K562 (cell line): ENCODE data around the gene N4BP2. TPM values are rescaled to one million over a fixed set of nuclear protein-coding genes. Genes with fewer than 3 reads are reported as not detected.

ENCODE experiments used
- ADNP ChIP-seq: fragments of 200-800 bp; sonication (Bioruptor generic); IDR thresholded peaks from 2 replicates; pipeline ENCODE4 v1.6.1; 2016; ENCODE audit warnings: missing genetic modification characterization, missing compliant biosample characterization
- BCOR ChIP-seq: fragments of 450-650 bp; IDR thresholded peaks from 2 replicates; pipeline ENCODE4 v1.6.1; 2016
- CAMTA2 ChIP-seq: fragments of 250-450 bp; sonication (Bioruptor Pico); conservative IDR thresholded peaks from 2 replicates; pipeline ENCODE4 v1.5.1; 2022
- CBX8 ChIP-seq: fragments of 200-600 bp; sonication (generic); IDR thresholded peaks from 2 replicates; pipeline ENCODE4 v1.6.1; 2012; ENCODE audit warnings: borderline replicate concordance, mixed run types, low read depth, mild to moderate bottlenecking, moderate library complexity, mixed read lengths, low read length, control low read depth, inconsistent platforms; ENCODE audit not compliant: poor library complexity, severe bottlenecking; ENCODE audit errors: extremely low read depth
- FOXM1 ChIP-seq, 2 experiments: fragments of 450-650 bp in 1 of 2; sonication (generic) in 1 of 2; formaldehyde crosslinking in 1 of 2; IDR thresholded peaks; 2 replicates each; pipeline versions ENCODE4 v1.6.1 to v1.9.0; 2017 to 2022; ENCODE audit warnings: low read depth in 2 of 2, mild to moderate bottlenecking in 2 of 2, missing genetic modification reagents in 1 of 2, moderate library complexity in 1 of 2
- MCM5 ChIP-seq: fragments of 450-650 bp; IDR thresholded peaks from 2 replicates; pipeline ENCODE4 v1.6.1; 2016; ENCODE audit warnings: low read depth
- POLR3A ChIP-seq: IDR thresholded peaks from 2 replicates; pipeline ENCODE4 v1.6.1; 2011; ENCODE audit warnings: borderline replicate concordance, mild to moderate bottlenecking, moderate library complexity; ENCODE audit not compliant: insufficient read length, insufficient read depth; ENCODE audit errors: extremely low read depth
- SMAD2 ChIP-seq: fragments of 150-350 bp; IDR thresholded peaks from 2 replicates; pipeline ENCODE4 v1.6.1; 2014; ENCODE audit warnings: low read depth, mild to moderate bottlenecking, low read length
- SMARCC2 ChIP-seq: fragments of 450-650 bp; IDR thresholded peaks from 2 replicates; pipeline ENCODE4 v1.6.1; 2017; ENCODE audit warnings: antibody characterized with exemption, moderate library complexity, mild to moderate bottlenecking, low read depth
- SMARCE1 ChIP-seq: fragments of 450-650 bp; IDR thresholded peaks from 2 replicates; pipeline ENCODE4 v1.7.1; 2016; ENCODE audit warnings: mild to moderate bottlenecking
- TBP ChIP-seq: optimal IDR thresholded peaks from 2 replicates; pipeline ENCODE3; 2011; ENCODE audit warnings: low read depth, low read length, improper control_type of control experiment
- TOE1 ChIP-seq, 2 experiments: fragments of 450-650 bp in 1 of 2; sonication (generic) in 1 of 2; formaldehyde crosslinking in 1 of 2; IDR thresholded peaks; 2 replicates each; pipeline versions ENCODE4 v1.7.1 to v1.8.0; 2016 to 2022; ENCODE audit warnings: borderline replicate concordance in 2 of 2, mild to moderate bottlenecking in 2 of 2, antibody characterized with exemption in 1 of 2, inconsistent platforms in 1 of 2, low read depth in 1 of 2, missing genetic modification reagents in 1 of 2, moderate library complexity in 1 of 2
- U2AF1 ChIP-seq: fragments of 200-400 bp; formaldehyde crosslinking; optimal IDR thresholded peaks from 2 replicates; pipeline ENCODE3; 2017; ENCODE audit warnings: mild to moderate bottlenecking, low read depth, low read length, moderate library complexity
- ZNF785 ChIP-seq: fragments of 250-450 bp; sonication (Bioruptor Pico); IDR thresholded peaks from 2 replicates; pipeline ENCODE4 v1.4.0; 2020; ENCODE audit warnings: mild to moderate bottlenecking
- polyA plus RNA-seq, 8 experiments: library from polyadenylated mRNA; depleted of rRNA in 4 of 8; stranded (reverse) in 5 of 8; unstranded in 3 of 8; fragments of >200 nt; fragmentation: Nextera tagmentation in 2 of 8; fragmentation: Illumina TruSeq in 1 of 8; extraction: Ambion mirVana in 2 of 8; extraction: Trizol in 1 of 8; gene quantifications; 2 replicates each; pipeline versions ENCODE4 v1.2.1 to v1.2.3, GENCODE V29; 2011 to 2014; ENCODE audit warnings: inconsistent platforms in 1 of 8, missing spikeins in 1 of 8
- total RNA-seq, 7 experiments: library from RNA; depleted of rRNA in 6 of 7; stranded (reverse); fragments of >200 nt in 6 of 7; fragmentation: Illumina TruSeq in 2 of 7; extraction: Trizol in 2 of 7; gene quantifications; 2 replicates each; pipeline versions ENCODE4 v1.2.1 to v1.2.3, GENCODE V29; 2011 to 2021; ENCODE audit warnings: low replicate concordance in 1 of 7
- TF ChIP-seq, protein P1 (sequence below): sonication (generic); formaldehyde crosslinking; IDR thresholded peaks from 2 replicates; pipeline ENCODE4 v1.8.1; 2023; ENCODE audit warnings: missing genetic modification reagents, mild to moderate bottlenecking, borderline replicate concordance
- TF ChIP-seq, protein P2 (sequence below): fragments of 250-450 bp; sonication (Bioruptor Pico); IDR thresholded peaks from 2 replicates; pipeline ENCODE4 v1.4.0; 2020; ENCODE audit warnings: mild to moderate bottlenecking, moderate library complexity
- TF ChIP-seq, protein P3 (sequence below): sonication (generic); formaldehyde crosslinking; IDR thresholded peaks from 2 replicates; pipeline ENCODE4 v1.8.0; 2022; ENCODE audit warnings: mild to moderate bottlenecking, missing genetic modification reagents

N4BP2 gene
- total and polyA plus RNA-seq, 9 of the 15 experiments (the other 6 are each of a cell fraction or from before 2014, with no cell fraction given) = 2.7 to 12.6 (median 7.6) TPM

DNA sequence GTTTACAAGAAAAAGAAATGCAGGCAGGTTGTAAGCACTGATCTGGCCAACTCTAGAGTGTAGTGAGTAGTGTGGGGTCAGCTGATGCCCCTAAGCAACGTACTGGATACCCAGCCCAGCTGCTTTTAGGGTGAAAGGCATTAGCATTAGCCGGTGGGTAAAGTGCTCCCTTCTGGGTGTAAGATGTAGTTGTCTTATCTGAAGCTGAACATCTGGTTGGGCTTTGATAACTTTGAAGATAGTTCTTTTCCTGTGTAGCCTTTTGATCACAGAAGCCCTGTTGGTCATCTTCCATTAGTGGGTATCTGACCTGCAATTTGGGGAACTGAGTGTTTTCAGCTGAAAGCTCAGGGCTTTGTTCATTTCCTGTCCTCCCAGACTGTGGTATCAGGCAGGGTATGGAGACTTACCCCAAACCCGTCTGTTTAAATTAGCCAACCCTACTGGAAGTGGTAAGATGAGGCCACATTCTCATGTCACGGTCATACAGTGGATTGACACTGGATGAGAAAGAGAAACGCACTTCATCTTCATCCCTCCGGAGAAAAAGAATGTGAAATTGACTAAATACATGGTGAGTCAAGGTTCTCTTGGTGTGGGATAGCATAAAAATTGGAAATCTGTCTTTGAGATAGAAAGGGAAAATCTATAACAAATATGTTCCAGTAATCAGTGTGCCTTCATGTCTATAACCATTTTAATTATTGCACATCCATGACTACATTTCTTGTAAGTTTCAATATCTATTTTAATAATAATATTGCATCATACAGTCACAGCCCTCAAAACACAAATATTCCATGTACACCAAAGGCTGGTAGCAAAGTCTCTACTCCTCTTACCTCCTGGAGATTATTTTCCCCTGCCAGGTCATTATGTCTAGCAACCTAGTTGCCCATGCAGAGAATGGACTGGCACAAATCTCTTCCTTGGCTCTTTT lies 148.9 kb downstream of the N4BP2 start (continued):
- TF ChIP-seq ZNF785 (no peak), ADNP (tag) (no peak), TBP (peak; percentile 66), POLR3A (no peak), CBX8 (no peak), SMAD2 (no peak), TOE1 (IDR thresholded peaks at IDR 0.05; ENCODE audit: borderline replicate concordance) (no peak), TOE1 (CRISPR knock-in tag; IDR thresholded peaks at IDR 0.05; ENCODE audit: borderline replicate concordance, low read depth) (no peak), SMARCC2 (peak; percentile 66), MCM5 (no peak), U2AF1 (no peak), FOXM1 (IDR thresholded peaks at IDR 0.05; ENCODE audit: low read depth) (peak; percentile 63; the same call in 1 of the 2 replicates), FOXM1 (CRISPR knock-in tag; IDR thresholded peaks at IDR 0.05; ENCODE audit: low read depth) (no peak), CAMTA2 (CRISPR knock-in tag) (no peak), BCOR (peak; percentile 47; the same call in 1 of the 2 replicates), SMARCE1 (peak; percentile 90)
- TF ChIP-seq, protein P1, sequence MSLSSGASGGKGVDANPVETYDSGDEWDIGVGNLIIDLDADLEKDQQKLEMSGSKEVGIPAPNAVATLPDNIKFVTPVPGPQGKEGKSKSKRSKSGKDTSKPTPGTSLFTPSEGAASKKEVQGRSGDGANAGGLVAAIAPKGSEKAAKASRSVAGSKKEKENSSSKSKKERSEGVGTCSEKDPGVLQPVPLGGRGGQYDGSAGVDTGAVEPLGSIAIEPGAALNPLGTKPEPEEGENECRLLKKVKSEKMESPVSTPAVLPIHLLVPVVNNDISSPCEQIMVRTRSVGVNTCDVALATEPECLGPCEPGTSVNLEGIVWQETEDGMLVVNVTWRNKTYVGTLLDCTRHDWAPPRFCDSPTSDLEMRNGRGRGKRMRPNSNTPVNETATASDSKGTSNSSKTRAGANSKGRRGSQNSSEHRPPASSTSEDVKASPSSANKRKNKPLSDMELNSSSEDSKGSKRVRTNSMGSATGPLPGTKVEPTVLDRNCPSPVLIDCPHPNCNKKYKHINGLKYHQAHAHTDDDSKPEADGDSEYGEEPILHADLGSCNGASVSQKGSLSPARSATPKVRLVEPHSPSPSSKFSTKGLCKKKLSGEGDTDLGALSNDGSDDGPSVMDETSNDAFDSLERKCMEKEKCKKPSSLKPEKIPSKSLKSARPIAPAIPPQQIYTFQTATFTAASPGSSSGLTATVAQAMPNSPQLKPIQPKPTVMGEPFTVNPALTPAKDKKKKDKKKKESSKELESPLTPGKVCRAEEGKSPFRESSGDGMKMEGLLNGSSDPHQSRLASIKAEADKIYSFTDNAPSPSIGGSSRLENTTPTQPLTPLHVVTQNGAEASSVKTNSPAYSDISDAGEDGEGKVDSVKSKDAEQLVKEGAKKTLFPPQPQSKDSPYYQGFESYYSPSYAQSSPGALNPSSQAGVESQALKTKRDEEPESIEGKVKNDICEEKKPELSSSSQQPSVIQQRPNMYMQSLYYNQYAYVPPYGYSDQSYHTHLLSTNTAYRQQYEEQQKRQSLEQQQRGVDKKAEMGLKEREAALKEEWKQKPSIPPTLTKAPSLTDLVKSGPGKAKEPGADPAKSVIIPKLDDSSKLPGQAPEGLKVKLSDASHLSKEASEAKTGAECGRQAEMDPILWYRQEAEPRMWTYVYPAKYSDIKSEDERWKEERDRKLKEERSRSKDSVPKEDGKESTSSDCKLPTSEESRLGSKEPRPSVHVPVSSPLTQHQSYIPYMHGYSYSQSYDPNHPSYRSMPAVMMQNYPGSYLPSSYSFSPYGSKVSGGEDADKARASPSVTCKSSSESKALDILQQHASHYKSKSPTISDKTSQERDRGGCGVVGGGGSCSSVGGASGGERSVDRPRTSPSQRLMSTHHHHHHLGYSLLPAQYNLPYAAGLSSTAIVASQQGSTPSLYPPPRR (CRISPR knock-in tag) = no peak
- TF ChIP-seq, protein P2, sequence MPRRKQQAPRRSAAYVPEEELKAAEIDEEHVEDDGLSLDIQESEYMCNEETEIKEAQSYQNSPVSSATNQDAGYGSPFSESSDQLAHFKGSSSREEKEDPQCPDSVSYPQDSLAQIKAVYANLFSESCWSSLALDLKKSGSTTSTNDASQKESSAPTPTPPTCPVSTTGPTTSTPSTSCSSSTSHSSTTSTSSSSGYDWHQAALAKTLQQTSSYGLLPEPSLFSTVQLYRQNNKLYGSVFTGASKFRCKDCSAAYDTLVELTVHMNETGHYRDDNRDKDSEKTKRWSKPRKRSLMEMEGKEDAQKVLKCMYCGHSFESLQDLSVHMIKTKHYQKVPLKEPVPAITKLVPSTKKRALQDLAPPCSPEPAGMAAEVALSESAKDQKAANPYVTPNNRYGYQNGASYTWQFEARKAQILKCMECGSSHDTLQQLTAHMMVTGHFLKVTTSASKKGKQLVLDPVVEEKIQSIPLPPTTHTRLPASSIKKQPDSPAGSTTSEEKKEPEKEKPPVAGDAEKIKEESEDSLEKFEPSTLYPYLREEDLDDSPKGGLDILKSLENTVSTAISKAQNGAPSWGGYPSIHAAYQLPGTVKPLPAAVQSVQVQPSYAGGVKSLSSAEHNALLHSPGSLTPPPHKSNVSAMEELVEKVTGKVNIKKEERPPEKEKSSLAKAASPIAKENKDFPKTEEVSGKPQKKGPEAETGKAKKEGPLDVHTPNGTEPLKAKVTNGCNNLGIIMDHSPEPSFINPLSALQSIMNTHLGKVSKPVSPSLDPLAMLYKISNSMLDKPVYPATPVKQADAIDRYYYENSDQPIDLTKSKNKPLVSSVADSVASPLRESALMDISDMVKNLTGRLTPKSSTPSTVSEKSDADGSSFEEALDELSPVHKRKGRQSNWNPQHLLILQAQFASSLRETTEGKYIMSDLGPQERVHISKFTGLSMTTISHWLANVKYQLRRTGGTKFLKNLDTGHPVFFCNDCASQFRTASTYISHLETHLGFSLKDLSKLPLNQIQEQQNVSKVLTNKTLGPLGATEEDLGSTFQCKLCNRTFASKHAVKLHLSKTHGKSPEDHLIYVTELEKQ (CRISPR knock-in tag) = no peak
- TF ChIP-seq, protein P3, sequence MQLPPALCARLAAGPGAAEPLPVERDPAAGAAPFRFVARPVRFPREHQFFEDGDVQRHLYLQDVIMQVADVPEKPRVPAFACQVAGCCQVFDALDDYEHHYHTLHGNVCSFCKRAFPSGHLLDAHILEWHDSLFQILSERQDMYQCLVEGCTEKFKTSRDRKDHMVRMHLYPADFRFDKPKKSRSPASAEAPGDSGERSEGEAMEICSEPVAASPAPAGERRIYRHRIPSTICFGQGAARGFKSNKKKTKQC (CRISPR knock-in tag) = no peak
